ENCODE measurements around the gene RIMOC1. TPM values are rescaled to one million over a fixed set of nuclear protein-coding genes. Genes with fewer than 3 reads are reported as not detected.
"Not testable (repeated sequence)": the region's sequence is repeated elsewhere in the genome, so short reads cannot be mapped to it uniquely, and the experiment has no call there.

RIMOC1 gene
- total RNA-seq, 1 donor from 2014 or later: 30.8 TPM

DNA sequence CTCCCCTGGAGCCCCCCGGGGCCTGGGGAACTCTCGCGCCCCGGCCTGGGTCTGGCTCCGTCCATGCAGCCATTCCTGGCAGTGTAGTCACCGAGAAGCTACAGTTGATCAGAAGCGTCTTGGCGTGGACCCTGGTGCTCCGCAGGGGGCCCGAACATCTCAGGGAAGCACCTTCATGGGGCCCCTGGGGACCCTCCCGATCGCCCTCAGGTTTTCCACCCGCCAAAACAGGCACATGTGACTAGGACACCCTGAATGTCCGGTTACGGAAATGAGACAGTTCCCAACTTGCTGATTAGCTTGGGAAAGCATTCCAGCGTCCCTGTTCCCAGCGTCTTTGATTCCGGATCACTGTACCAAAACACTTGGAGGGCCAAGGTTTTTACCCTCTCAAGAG, 21.4 kb downstream of the RIMOC1 start:
- Mint-ChIP-seq H3K36me3 (peaks cover 5% of the 10 kb centered on the region), H3K27me3 (ENCODE audit: low read depth) (no peaks in the 10 kb centered on the region), H3K9me3 (no peaks in the 10 kb centered on the region), H3K4me1 (peaks cover 7% of the 10 kb centered on the region), H3K4me3 (peak overlapping the region; percentile 81), H3K27ac (peak overlapping the region; percentile 39)
- TF ChIP-seq, protein P1, sequence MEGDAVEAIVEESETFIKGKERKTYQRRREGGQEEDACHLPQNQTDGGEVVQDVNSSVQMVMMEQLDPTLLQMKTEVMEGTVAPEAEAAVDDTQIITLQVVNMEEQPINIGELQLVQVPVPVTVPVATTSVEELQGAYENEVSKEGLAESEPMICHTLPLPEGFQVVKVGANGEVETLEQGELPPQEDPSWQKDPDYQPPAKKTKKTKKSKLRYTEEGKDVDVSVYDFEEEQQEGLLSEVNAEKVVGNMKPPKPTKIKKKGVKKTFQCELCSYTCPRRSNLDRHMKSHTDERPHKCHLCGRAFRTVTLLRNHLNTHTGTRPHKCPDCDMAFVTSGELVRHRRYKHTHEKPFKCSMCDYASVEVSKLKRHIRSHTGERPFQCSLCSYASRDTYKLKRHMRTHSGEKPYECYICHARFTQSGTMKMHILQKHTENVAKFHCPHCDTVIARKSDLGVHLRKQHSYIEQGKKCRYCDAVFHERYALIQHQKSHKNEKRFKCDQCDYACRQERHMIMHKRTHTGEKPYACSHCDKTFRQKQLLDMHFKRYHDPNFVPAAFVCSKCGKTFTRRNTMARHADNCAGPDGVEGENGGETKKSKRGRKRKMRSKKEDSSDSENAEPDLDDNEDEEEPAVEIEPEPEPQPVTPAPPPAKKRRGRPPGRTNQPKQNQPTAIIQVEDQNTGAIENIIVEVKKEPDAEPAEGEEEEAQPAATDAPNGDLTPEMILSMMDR (IDR thresholded peaks at IDR 0.05; ENCODE audit: unreplicated experiment): no peak
- DNase-seq (ENCODE audit: low spot score in 2 of 2, unreplicated experiment in 2 of 2): no peak

DNA sequence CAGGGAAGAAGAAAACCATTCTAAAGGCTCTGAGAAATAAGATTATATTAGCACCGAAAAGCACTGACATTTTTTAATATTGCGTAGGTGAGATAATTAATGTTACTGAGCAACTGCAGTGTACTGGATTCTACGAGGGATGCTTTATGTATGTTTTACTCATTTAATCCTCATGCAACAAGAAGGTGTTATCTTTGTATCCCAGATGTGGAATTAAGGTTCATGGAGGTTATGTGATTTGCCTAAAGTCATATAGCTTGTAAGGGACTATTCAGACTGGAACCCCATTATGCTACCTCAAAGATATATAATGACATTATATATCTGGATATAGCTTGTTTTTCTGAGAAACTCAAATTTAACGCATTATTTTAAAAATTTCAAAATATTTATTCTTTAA, 23.5 kb downstream of the RIMOC1 start:
- Mint-ChIP-seq H3K27me3 (ENCODE audit: low read depth) (no peaks in the 10 kb centered on the region), H3K4me3 (no peak overlapping the region), H3K27ac (no peak overlapping the region), H3K4me1 (peaks cover 7% of the 10 kb centered on the region), H3K36me3 (peaks cover 8% of the 10 kb centered on the region), H3K9me3 (no peaks in the 10 kb centered on the region)
- no peak for DNase-seq (ENCODE audit: low spot score in 2 of 2, unreplicated experiment in 2 of 2)
- TF ChIP-seq, protein P1 (IDR thresholded peaks at IDR 0.05; ENCODE audit: unreplicated experiment): no peak

DNA sequence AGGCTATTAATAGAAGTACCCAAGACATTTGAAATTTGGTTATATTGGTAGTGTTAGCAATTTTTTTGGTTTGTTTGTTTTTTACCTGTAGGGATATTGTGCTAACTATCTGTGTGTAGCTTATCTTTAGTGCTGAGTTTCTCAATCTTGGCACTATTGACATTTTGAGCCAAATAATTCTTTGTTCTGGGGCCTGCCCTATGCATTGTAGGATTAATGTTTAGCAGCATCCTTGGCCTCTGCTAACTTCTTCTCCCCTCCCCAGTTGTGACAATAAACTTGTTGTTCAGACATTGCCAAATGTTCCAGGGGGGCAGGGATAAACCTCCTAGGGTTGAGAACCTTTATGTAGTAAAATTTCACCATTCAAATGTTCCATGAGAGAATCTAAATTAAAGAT, 24.9 kb downstream of the RIMOC1 start:
- Mint-ChIP-seq H3K4me1 (peaks cover 7% of the 10 kb centered on the region), H3K4me3 (no peak overlapping the region), H3K27me3 (ENCODE audit: low read depth) (no peaks in the 10 kb centered on the region), H3K27ac (no peak overlapping the region), H3K9me3 (no peaks in the 10 kb centered on the region), H3K36me3 (peaks cover 8% of the 10 kb centered on the region)
- no peak for DNase-seq (ENCODE audit: low spot score in 2 of 2, unreplicated experiment in 2 of 2)
- TF ChIP-seq, protein P1 (IDR thresholded peaks at IDR 0.05; ENCODE audit: unreplicated experiment): no peak

DNA sequence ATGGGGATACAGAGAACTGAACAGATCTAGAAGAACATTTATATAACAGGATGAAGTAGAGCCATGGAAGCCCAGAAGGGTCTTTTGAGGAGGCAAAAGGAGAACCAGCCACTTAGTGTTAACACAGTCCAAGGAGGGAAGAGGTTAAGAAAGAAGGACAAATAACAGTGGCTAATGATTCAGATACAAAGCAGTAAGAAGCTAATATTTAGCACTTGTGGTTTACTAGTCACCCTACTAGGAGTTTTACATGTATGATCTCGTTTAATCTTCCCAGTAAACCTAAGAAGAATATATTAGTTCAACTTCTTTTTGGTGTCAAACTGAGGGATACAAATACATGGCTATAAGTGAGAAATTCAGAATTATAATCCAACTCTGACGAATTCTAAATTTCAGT, 28.6 kb downstream of the RIMOC1 start:
- H3K27me3 Mint-ChIP-seq (ENCODE audit: low read depth): no peaks in the 10 kb centered on the region
- TF ChIP-seq, protein P1 (IDR thresholded peaks at IDR 0.05; ENCODE audit: unreplicated experiment): no peak
- H3K9me3 Mint-ChIP-seq: no peaks in the 10 kb centered on the region
- H3K4me3 Mint-ChIP-seq: no peak overlapping the region
- H3K4me1 Mint-ChIP-seq: no peaks in the 10 kb centered on the region
- DNase-seq (ENCODE audit: low spot score in 2 of 2, unreplicated experiment in 2 of 2): no peak
- H3K27ac Mint-ChIP-seq: no peak overlapping the region
- peaks cover 8% of the 10 kb centered on the region for H3K36me3 Mint-ChIP-seq

DNA sequence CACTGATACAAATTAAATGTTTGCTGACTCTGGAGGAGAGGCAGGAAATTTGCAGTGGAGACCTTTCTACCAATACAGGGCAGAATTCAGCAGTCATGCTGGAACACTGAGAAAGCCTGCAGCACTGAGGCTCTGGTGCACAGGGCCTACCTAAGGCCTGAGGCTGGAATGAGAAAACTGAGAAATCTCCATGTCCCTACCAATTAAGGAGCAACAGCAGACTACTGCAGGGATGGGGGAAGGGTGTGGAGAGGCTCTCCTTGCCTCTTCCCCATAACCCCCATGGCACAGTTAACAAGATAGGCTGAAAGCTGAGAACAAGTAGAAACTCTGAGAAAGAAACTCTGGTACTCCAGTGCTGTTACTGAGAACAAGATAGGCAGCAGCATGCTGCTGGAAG, 31.4 kb downstream of the RIMOC1 start:
- TF ChIP-seq, protein P1 (IDR thresholded peaks at IDR 0.05; ENCODE audit: unreplicated experiment): no peak
- Mint-ChIP-seq H3K9me3 (no peaks in the 10 kb centered on the region), H3K36me3 (peaks cover 6% of the 10 kb centered on the region), H3K27me3 (ENCODE audit: low read depth) (no peaks in the 10 kb centered on the region), H3K27ac (no peak overlapping the region), H3K4me3 (no peak overlapping the region), H3K4me1 (no peaks in the 10 kb centered on the region)
- no peak for DNase-seq (ENCODE audit: low spot score in 2 of 2, unreplicated experiment in 2 of 2)

DNA sequence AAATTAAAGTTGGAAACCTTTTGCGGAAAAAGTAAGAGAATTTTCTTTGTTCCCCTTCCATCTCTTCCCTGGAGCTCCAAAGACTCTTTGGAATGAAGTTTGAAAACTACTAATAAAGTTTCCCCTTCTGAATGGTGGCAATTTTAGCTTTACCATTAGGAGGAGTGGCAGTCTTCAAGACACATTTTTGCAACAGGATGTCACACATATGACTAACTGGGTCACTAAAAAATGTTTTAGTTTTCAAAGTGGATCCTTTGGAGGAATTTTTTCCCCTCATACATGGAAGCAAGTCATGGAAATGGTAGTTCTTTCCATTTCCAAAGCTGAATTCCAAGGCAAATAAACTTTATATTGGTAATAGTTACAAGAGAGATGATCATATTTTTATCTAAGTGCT, 36.5 kb downstream of the RIMOC1 start:
- H3K27ac Mint-ChIP-seq: no peak overlapping the region
- no peak overlapping the region for H3K4me3 Mint-ChIP-seq
- TF ChIP-seq, protein P1 (IDR thresholded peaks at IDR 0.05; ENCODE audit: unreplicated experiment): no peak
- H3K4me1 Mint-ChIP-seq: peaks cover 9% of the 10 kb centered on the region
- no peak for DNase-seq (ENCODE audit: low spot score in 2 of 2, unreplicated experiment in 2 of 2)
- H3K9me3 Mint-ChIP-seq: no peaks in the 10 kb centered on the region
- no peaks in the 10 kb centered on the region for H3K27me3 Mint-ChIP-seq (ENCODE audit: low read depth)
- no peaks in the 10 kb centered on the region for H3K36me3 Mint-ChIP-seq

DNA sequence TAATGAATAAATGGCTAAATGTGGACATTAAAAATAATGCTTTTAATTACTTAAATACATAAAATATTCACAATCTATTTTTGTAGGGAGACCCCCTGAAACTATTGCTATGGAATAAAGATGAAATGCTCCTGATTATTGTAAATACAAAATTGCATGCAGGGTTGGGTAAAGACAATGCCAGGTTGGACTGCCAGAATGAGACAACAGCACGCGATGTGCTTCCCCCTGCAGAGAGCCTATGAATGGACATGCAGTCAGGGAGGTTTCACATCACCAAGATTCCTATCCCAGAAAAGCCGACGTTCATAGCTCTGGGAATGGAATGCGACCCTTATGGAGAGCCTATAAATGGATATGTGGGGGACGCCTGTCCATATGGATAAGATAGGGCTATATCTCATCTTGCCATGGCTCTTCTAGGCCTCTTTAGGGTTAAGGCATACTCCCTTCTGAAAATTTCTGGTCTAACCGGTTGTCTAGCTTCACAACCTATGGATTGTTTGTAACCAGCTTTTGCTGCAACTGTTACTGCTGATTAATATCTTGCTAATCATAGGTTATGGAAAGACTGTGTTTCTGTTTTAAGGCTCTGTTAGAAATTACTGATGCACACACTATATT, 41.3 kb downstream of the RIMOC1 start:
- not testable (repeated sequence) for H3K27me3 Mint-ChIP-seq (ENCODE audit: low read depth); H3K9me3 Mint-ChIP-seq; H3K4me3 Mint-ChIP-seq; H3K36me3 Mint-ChIP-seq; DNase-seq (ENCODE audit: low spot score in 2 of 2, unreplicated experiment in 2 of 2)
- Mint-ChIP-seq H3K4me1 (peaks cover 28% of the 10 kb centered on the region), H3K27ac (peak overlapping the region; percentile 77)
